Fibroblast of lung (primary cell): Measurements from ENCODE around the gene ANKRD44.

ENCODE experiments used
- EZH2 ChIP-seq: IDR thresholded peaks from 2 replicates; pipeline ENCODE4 v1.5.1; 2012; ENCODE audit warnings: low read length, control low read depth, mild to moderate bottlenecking; ENCODE audit errors: missing control alignments
- TF ChIP-seq, protein P1 (sequence below), 2 donors: IDR thresholded peaks in 1 of 2; conservative IDR thresholded peaks in 1 of 2; 1 replicate in 1 of 2; 2 replicates in 1 of 2; pipeline ENCODE4 v1.5.1; 2011 to 2012; ENCODE audit warnings: low read length in 2 of 2, control low read depth in 1 of 2, inconsistent platforms in 1 of 2, low read depth in 1 of 2, mild to moderate bottlenecking in 1 of 2

DNA sequence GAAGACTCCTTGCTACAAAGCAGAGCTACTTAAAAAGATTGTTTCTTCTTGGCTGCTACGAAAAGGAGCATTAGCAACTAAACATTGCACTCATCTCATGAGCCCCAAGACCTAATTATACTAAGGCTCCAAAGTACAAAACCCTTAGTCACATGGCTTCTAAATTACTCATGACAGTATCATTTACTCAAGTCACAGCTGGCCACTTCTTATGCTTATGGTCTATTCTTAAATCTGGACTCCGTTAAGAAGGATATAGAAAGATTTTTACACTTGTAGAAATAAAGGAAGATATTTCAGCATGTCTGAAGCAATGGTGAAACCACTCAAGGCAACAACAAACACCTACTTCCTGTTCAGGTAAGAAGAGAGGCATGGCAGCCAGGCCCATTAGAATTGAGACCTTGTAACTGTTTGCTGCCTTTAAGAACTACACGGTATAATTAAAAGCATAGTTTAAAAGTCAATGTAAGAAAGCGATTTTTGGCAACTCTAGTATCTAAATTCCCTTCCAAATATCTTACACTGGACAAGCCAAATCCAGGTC is 12.7 kb downstream of the ANKRD44 start:
- no peak for TF ChIP-seq EZH2
- TF ChIP-seq, protein P1, sequence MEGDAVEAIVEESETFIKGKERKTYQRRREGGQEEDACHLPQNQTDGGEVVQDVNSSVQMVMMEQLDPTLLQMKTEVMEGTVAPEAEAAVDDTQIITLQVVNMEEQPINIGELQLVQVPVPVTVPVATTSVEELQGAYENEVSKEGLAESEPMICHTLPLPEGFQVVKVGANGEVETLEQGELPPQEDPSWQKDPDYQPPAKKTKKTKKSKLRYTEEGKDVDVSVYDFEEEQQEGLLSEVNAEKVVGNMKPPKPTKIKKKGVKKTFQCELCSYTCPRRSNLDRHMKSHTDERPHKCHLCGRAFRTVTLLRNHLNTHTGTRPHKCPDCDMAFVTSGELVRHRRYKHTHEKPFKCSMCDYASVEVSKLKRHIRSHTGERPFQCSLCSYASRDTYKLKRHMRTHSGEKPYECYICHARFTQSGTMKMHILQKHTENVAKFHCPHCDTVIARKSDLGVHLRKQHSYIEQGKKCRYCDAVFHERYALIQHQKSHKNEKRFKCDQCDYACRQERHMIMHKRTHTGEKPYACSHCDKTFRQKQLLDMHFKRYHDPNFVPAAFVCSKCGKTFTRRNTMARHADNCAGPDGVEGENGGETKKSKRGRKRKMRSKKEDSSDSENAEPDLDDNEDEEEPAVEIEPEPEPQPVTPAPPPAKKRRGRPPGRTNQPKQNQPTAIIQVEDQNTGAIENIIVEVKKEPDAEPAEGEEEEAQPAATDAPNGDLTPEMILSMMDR (conservative IDR thresholded peaks at IDR 0.05 in 1 of 2, IDR thresholded peaks at IDR 0.05 in 1 of 2; ENCODE audit: low read depth in 1 of 2, low read length in 2 of 2) = no peak
